ENCODE results near the gene ZNF30.
"Not testable (repeated sequence)": the region's sequence is repeated elsewhere in the genome, so short reads cannot be mapped to it uniquely, and the experiment has no call there.

Gene ZNF30
- total RNA-seq: 6.2 to 13.8 (median 9.4) reads per million in 3 experiments

DNA sequence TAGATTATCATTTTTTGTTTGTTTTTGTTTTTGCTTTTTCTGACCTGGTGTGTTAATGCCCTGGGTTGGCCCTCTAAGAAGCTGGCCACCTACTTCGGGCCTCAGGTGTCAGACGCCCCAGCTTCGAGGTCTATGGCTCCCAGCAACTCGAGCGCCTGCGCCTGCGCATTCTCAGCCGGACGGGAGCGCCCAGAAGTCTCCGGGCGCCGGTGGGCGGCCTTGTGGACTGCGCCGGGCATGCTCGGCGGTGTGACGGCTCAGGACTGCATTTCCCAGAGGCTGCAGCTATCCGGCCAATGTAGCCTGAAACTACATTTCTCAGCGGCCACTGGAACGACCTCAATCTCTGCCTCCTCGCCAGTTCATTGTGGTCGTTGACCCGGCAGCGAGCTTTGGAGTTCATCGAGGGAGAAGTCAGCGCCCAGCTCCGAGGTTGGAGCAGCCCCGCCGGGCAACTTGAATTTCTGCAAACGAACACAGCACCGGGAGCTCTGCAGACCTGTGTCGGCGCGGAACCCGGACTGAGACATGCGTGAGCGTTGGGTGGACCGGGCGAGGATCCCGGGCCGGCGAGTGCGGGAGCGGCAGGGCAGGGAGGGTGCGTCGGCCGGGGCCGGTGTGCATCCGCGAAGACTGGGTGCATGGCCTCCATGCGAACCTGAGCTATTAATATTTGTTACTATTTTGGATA is at the start of gene ZNF30:
ZNF30 (plus strand) TSS at position 219 of the 691 bp plus-strand sequence. CDS start 3,045 bp downstream, outside the sequence.
- DNase-seq: peak; percentile 66

DNA sequence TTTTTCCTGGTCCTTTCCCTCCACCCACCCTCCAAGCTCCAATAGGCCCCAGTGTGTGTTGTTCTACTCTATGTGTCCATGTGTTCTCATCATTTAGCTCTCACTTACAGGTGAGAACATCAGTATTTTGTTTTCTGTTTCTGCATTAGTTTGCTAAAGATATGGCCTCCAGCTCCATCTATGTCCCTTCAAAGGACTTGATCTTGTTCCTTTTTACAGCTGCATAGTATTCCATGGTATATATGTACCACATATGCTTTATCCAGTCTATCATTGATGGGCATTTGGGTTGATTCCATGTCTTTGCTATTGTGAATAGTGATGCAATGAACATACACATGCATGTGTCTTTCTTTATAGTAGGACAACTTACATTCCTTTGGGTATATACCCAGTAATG is 47.1 kb upstream of the ZNF30 start:
- no peak for DNase-seq

DNA sequence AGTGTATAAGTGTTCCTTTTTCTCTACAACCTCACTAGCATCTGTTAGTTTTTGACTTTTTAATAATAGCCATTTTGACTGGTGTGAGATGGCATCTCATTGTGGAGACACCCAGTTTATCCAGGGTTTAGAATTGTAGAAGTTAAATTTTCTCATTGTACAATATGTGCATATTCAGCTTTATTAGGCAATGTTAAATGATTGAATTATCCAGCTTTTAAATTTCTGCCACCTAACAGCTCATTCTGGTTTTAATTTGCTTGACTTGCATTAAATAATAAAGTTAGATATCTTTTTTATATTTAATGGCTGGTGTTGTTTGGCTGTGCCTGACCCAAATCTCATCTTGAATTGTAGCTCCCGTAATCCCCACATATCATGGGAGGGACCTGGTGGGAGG is 46.7 kb upstream of the ZNF30 start:
- DNase-seq: no peak

DNA sequence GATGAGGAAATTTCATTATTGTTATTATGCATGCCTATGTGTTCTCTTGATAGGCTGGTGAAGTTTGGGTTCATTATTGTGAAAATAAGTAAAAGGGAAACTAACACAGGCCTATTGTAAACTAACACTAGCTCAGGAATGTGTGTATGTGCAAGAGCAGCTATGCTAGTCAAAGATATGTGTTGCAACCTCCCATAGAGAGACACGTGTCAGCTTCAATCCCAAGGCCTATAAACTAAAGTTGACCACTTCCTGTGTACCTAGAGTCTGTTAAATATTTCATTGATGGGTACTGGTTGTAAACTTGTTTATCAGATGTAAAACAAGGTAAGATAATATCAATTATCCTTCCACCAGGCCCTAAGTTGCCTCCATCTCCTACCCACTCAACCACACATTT is 44.7 kb upstream of the ZNF30 start:
- no peak for DNase-seq

DNA sequence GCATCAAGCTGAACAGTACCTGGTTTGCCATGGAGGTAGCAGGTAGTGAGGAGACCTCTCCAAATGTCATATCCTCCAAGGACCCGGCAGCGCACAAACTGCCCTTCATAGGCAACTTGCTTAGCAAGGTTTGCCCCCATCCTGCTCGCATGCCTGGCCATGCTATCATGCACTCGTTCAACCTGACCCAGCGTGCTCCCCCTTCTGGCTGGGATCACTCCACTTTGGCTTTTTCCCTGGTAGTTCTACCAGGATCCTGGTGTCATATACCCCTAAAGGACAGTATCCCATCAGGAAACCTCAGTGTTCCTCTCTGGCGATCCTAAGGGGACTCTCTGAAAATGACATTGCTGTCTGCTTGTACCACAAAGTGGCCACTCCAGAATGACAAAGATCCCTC is 38.6 kb upstream of the ZNF30 start:
- DNase-seq: no peak

DNA sequence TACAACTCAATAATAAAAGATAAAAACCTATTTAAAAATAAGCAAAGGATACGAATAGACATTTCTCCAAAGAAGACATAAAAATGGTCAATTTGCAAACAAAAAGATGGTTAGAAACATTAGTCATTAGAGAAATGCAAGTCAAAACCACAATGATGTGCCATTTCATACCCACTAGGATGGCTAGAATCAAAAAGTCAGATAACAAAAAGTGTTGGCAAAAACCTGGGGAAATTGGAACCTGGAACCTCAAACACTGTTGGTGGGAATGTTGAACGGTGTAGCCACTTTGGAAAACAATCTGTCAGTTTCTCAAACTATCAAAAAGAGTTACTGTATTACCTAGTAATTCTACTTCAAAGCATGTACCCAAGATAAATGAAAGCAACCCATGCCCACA is 26.5 kb upstream of the ZNF30 start:
- DNase-seq: no peak

DNA sequence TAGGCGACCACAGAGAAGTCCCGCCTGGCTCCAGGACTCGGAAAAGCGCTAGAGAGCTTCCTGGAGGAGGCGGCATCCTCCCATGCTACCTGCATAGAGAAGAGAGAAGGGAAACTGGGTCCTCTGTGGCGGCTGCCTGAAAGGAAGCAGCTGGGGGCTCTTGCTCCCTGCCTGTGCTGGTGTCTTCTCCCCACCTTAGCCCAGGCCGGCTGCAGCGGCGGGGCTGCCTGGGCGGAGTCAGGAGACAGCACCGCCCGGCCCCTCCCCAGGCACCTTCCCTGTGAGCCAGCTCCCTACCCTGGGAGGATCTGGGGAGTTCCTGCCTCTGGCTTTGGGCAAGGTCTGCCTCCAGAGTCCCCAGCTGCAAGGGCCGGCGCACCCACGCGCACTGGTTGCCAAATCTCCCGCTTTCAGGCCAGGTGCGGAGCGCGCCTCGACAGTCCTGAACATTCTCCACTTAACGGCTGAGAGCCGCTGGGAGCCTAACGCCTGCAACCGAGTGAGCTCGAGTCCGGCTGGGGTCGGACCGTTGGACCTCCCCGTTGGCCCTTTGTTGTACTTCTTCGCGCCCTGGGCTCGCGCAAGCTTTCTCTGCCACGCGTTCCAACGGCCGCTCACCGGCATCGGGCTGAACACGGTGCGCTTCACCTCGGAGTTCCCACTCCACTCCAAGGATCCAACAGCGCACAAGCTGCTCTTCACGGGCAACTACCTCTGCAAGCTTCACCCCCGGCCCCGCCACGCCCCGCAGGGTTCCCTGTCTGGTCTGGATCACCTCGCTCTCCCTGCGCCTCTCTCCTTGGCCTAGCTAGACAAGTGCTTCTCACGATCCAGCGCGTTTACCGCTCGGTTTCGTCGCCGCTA is 21.8 kb upstream of the ZNF30 start:
- DNase-seq: no peak

DNA sequence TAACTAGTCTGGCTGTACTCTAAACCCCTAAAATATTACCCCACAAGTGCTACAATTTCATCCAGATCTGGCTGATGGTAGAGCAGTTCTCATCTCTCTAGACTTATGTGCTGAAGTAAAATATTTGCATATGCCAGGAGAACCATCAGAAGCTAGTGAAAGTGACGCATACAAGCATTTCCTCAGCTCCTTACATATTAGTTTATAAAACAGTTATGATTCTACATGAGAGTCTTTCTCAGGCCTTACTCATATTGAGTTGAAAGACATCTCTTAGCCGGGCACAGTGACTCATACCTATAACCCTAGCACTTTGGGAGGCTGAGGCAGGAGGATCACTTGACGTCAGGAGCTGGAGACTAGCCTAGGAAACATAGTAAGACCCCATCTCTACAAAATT is 15.9 kb upstream of the ZNF30 start:
- DNase-seq: no peak

DNA sequence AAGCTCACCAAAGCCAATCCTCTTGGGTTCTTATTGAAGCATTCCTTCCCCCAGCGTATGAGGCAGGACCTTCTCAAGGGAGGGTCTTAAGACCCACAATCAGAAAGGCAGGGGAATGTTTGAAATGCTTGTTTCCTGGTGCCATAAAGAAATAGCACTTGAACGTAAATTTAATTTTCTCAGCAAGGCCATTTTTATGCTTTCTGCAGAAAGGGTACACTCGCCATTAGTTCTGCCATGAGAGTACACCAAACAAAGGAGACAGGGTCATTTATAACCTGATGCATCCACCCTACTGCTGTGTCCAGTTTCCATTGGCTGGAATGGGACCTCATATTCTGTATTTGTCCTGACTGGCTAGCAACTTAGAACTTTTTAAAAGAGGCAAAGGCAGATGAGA is 9.6 kb upstream of the ZNF30 start:
- DNase-seq: not testable (repeated sequence)

DNA sequence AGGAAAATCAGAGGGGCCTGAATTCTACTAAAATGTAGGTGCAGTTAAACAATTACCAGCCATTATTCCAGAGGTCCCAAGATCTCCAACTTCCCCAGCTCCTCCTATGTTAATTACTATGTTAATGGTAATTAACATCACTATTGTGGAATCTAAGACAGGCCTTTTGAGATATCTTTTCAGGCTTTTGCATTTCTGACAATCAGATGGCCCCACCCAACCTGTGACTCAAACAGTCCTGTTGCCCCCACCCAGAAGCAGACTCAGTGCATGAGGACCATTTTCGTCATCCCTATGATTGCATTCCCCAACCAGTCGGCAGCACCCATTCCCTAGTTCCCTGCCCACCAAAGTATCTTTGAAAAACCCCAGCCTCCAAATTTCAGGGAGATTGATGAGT is 8.5 kb upstream of the ZNF30 start:
- no peak for DNase-seq

DNA sequence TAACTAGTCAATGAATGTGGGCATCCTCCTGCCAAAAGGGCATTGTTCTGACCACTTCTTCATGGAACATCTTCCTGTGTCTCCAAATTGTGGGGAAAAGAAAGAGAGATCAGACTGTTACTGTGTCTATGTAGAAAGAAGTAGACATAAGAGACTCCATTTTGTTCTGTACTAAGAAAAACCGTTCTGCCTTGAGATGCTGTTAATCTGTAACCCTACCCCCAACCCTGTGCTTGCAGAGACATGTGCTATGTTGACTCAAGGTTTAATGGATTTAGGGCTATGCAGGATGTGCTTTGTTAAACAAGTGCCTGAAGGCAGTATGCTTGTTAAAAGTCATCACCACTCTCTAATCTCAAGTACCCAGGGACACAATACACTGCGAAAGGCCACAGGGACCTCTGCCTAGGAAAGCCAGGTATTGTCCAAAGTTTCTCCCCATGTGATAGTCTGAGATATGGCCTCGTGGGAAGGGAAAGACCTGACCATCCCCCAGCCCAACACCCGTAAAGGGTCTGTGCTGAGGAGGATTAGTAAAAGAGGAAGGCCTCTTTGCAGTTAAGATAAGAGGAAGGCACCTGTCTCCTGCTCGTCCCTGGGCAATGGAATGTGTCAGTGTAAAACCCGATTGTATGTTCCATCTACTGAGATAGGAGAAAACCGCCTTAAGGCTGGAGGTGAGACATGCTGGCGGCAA is 6.5 kb upstream of the ZNF30 start:
- not testable (repeated sequence) for DNase-seq

DNA sequence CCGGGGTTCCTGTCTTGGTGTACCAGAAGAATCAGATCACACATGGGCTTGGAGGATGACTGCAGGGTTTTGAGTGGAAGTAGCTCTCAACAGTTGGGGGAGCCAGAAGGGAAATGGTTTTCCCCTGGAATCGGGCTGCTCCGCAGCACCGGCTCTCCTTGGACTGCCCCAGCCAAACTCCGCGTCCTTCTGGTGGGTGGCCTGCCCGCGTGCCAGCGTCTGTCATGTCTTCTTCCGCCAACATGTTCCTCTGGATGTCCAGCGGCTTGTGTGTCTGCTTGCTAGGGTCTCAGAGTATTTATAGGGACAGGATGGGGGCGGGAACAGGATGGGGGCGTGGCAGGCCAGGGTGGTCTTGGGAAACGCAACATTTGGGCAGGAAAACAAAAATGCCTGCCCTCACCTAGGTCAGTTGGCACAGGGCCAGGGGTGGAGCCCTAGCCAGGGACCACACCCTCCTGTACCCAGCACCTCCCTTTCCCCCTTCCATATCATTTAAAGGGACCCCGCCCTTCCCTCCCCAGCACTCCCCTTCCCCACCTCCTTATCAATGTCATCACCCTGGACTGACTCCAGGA is 1.3 kb upstream of the ZNF30 start:
- no peak for DNase-seq

DNA sequence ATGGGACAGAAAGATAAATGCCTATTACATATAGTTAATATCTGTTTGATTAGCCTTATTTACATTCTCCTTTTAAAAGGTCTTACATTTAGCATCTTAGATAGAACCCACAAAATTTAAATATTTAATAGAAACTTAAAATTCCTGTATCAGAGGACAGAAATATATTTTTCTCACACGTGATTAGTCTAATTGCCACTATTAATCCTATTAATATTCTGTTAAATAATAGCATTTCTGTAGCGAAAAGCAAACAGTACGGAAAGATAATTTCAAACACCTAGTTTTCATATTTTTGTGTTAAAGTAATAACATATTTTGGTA is 380 bp upstream of the ZNF30 start:
- no peak for DNase-seq

DNA sequence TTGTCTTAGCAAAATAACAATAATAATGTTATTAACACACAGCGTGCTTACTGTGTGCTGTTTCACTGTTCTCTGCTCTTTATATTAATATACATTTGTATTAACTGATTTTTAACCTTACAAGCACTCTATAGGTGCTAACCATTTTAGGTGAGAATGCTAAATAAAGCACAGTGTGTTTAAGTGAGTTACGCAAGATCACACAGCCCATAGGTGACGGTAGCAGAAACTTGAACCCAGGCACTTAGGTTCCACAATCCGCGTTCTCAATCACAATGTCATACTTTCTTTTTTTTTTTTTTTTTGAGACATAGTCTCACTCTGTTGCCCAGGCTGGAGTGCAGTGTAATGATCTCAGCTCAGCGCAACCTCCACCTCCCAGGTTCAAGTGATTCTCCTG is 5.8 kb downstream of the ZNF30 start:
- no peak for DNase-seq

DNA sequence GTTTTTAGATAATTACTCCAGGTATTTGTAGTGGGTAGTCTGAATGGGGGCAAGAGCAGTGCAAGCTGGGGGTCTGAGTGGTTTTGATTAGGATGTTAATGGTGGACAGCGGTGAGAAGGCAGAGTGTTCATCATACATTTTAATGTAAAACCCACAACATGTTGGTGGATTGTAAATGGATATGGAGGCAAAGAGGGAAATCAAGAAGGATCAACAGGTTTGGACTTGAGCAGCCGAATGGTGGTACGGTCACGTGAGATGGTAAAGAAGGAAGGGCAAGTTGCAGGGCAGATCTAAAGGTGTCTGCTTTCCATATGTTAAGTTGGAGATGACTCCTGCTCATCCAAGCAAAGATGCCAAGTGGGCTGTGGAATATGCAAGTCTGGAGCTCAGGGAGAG is 9.5 kb downstream of the ZNF30 start:
- DNase-seq: no peak

DNA sequence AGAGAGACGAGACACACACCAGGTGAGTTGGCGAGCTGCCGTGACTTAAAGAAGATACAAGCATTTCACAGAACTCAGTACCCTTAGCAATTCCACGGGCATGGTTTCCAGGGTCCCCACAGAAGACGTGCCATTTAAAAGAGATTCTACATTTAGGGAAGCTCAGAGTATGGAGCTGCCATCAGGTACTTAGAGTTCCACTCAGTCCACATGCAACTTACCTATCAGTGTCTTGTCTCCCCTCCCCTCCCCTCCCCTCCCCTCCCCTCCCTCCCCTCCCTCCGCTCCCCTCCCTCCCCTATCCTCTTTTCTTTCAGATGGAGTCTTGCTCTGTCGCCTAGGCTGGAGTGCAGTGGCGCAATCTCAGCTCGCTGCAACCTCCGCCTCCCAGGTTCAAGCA is 12.2 kb downstream of the ZNF30 start:
- no peak for DNase-seq

DNA sequence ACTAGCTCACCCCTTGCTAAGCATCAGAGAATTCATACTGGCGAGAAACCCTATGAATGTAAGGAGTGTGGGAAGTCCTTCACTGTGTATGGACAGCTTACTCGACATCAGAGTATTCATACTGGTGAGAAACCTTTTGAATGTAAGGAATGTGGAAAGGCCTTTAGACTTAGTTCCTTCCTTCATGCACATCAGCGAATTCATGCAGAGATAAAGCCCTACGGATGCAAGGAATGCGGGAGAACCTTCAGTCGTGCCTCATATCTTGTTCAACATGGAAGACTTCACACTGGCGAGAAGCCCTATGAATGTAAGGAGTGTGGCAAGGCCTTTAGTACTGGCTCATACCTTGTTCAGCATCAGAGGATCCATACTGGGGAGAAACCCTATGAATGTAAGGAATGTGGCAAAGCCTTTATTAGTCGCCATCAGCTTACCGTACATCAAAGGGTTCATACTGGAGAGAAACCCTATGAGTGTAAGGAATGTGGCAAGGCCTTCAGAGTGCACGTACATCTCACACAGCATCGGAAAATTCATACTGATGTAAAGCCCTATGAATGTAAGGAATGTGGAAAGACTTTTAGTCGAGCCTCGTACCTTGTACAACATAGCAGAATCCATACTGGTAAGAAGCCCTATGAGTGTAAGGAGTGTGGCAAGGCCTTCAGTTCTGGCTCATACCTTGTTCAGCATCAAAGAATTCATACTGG is 17.3 kb downstream of the ZNF30 start:
- no peak for DNase-seq

DNA sequence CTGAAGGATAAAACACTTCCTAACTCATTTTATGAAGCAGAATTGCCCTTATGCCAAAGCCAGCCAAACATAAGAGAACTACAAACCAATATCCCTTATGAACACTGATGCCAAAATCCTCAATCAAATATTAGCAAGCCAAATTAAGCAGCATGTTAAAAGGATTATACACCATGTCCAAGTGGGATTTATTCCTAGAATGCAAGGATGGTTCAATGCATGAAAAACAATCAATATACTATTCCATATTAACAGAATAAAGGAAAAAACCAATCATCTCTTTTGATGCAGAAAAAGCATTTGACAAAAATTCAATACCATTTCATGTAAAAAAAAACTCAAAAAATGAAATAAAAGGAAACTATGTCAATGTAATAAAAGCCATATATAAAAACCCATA is 26.4 kb downstream of the ZNF30 start:
- DNase-seq: no peak

DNA sequence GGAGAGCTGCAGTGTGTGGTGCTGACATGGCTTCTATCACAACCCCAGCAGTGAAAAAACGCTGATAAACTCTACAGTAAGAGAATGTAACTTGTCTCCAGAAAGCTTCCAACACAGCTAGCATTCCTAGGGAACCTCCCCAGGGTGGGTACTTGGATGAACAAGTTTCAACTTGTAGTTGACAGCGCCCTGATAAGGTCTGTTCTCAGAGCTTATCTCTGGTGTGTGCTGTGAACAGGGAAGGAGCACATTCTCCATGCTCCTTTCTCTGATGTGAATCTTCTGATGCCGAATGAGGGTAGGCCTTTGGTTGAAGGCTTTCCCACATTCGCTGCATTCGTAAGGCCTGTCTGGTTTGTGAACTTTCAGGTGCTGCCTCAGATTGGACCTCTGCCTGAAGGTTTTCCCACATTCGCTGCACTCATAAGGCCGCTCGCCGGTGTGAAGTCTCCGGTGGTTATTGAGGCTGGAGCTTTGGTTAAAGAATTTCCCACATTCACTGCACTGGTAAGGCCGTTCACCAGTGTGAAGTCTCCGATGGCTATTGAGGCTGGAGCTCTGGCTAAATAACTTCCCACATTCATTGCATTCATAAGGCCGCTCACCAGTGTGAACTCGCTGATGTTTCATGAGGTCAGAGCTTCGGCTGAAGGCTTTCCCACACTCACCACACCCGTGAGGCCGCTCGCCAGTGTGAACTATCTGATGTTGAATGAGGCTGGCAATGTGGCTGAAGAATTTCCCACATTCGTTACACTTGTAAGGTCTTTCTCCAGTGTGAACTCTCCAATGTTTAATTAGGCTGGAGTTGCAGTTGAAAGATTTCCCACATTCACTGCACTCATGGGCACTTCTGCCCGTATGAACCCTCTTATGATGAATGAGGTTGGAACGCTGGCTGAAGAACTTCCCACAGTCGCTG is 31.4 kb downstream of the ZNF30 start:
- no peak for DNase-seq

DNA sequence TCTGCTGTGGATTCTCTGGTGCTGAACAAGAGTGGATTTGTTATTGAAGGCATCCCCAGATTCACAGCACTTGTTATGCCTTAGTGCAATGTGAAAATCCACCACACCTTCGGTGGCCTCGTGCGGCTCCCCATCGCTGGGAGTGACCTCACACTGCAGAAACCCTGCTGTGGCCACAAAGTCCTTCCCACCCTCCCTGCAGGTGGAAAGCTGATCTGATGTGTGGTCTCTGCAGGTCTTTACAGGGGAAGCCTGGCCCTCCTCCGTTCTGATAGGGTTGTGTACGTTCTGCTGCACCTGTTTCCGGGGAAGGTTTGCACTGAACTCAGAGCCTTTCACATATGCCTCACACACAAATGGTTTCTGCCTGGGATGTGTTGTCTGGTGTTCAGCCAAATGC is 32.3 kb downstream of the ZNF30 start:
- no peak for DNase-seq

DNA sequence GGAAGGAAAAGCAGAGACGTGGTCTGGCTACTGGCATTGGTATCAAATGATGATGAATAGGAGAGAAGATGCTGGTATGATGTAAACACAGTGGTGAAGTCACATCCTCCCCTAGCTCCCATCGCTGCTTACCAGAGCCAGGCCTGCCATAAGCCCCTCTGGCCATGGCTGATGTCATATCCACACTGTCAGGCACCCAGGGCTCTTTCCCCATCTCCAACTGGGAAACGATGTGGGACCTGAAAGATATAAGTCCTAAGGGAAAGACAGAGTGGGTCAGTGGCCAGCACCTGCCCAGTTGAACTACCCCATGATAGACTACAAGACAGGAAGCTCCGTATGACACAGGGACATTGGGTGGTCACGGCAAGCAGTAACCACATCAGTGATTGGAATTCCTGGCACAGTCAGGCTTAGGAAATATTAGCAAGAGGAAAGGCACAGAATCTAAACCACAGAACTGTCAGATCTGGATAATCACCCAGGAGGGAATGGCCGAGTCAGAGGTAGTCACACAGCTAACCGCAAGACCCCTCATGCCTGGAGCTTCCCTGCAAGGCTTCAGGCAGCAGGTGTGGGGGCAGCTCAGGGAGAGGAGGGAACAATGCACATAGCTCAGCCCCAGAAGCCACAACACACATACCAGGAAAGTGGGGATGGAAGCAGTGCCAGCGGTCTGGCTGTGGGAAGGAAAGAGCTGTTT is 33.6 kb downstream of the ZNF30 start:
- no peak for DNase-seq
